Measurements from ENCODE around the gene GIMAP2.

GIMAP2 gene

DNA sequence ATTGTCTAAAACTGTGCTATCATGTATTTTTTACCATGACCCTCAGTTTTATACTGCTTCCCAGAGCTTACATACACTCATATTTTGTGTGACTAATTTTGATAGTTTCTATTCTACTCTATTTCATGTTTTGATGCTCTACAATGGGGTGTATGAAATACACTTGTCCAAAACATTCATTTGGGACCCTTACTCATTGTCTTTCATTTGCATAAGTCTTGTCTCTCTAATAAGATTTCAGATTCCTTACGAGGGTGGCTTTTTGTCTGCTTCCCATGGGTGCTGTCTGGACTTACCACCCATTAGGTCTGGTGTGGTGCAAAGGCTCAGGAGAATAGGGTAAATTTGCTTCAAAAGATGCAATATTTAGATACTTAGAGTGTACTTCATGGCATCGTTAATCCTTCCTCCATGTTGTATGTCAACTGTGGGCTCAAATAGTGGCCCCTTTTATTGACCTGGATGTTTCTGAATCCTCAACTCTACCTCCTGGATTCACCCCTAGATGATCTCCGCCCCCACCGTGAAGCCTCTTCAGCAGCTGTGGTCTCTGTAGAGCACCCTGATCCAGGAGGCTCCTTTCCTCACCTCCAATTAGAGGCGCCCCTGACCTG lies 48.1 kb downstream of the GIMAP2 start:
- no peak for DNase-seq (ENCODE audit: low read depth)

DNA sequence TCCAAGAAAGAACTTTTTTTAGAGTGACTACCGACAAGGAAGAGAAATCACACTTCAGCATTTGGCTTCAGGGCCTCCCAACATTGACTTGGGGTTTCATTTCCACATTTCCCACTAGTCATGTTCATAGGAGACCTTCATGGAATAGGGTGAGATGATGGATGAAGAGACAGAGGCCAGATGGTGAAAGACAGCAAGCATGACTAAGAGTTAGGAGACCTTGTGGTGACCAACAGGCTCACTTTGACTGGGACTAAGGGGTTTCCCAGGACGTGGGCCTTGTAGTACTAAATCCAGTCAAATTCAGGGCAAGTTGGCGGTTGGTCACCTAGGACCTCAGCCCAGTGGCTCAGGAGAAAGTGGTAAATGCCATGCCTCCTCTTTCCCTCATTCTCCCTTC lies 48.7 kb downstream of the GIMAP2 start:
- DNase-seq (ENCODE audit: low read depth): no peak

DNA sequence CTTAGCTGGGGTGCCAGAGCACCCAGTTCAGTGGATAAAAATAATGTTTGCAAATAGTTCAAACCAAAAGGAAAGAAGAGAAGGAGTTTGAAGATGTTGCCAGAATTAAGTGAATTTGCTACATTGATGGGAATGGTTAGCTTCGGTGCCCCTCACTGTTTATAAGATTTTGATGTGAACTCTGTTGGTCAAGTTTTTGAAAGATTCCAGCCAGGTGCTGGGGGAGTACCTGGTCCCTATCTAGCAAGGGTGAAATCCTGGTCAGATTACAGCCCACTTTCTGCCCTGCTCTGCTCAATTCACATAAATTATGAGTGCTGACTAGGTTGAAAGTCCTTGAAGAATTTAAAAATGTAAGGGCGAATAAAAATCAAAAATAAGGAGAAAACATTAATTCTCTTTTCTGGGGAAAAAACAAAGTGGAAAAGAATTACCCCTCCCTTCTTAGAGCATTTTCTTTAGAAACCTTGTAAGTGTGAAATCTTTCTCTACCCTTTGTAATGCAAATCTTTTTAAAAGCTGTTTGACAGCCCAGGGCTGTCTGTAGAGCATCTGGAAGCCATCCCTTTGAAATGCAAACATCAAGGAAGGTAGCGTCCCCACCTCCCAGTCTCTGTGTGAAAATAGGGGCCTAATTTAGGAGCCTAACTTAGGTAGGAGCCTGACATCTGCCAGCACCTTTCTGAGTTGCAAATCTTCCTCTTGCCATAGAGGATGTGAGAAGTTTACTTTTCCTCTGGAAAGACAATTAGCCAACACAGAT lies 50.3 kb downstream of the GIMAP2 start:
- no peak for DNase-seq (ENCODE audit: low read depth)

DNA sequence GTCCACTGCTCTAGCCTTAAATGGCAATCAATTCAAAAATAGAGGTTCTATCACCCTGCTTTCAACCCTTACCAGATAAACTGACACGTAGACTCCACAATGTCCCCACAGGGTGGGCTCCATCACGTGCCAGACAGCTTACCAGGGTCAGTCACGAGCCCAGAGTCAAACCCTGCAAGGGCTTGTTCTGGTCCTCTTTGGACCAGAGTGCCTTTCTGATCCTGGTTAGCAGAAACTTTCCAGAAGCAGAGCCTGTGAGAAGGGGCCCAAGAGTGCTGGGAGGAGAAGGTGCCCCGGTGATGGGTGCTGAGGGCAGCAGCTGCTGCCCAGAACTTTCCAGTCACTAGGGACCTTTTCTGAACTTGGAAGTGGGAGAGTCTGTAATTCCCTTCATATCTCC lies 51.4 kb downstream of the GIMAP2 start:
- DNase-seq (ENCODE audit: low read depth): no peak

DNA sequence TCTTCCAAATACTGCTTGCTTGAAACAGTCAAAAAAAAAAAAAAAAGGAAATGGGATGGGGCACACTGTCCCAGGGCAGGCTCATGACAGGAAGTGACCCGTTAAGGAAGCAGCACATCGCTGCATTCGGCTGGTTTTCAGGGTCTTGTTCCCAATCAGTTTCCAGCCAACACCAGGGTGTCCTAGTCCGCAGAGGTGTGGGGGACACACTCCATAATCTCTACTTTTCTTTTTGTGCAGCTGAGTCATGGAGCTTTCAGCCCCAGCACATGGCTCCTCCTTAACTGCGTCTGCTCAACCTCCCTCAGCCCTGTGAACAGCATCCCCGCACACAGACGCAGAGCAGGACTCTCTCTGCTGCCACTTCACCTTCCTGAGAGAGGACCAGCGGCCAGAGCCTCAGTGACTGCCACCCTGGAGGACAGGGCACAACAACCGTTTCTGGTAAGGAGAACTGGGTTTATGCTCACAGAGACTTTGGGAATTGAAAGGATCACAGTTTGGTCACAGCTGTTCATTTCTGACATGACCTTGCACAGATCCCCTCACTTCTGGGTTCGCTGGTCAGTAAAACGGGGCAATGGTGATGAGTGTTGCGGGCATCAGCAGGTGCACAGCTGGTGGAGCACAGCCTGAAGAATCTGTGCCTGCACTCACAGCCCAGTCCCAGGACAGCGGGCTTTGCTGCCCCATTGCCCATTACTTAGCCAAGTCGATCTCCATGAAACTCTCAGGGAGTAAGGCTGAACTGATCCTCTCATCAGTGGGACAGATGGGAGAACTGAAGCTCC lies 52.0 kb downstream of the GIMAP2 start, which contains the start of gene GIMAP5:
TSS of gene GIMAP5 (plus strand) at position 154 of the 791 bp plus-strand sequence. CDS start 3,467 bp downstream, outside the sequence.
- no peak for DNase-seq (ENCODE audit: low read depth)

DNA sequence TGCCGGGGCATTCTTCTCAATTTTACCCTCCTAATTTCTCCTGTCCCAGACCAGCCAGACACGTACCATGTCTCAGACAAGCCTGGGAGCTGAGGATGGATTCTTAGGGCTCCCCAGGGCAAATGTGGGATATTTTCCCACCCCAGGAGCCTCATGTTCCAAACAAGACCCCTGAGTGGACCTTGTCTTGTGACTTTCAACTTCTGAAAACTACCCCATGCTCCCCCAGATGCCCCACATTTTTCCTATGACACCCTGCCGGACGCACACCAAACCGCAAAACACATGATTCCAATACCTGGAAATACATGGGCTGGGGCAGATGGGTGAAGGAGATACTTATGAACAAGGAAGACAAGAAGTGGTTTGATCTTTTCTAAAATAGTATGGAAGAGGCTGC lies 52.6 kb downstream of the GIMAP2 start:
- DNase-seq (ENCODE audit: low read depth): no peak

DNA sequence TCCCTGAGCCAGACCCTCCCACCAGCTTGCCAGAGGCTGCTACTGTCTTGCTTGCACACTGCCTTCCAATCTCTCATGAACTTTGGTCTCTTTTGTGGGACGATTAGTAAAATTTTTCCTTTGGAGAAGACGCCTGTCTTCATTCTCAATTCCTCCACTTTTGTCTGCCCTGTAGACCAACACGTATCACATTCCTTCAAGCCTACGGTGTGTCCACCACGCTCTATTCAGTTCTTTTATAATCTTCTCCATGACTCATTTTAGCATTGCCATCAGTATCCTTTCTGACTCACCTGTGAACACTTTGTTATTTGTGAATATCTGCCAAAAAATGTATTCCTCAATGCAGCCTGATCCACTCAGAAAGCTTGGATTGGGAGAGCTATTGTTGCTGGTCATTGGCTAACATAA lies 53.1 kb downstream of the GIMAP2 start:
- DNase-seq (ENCODE audit: low read depth): no peak

DNA sequence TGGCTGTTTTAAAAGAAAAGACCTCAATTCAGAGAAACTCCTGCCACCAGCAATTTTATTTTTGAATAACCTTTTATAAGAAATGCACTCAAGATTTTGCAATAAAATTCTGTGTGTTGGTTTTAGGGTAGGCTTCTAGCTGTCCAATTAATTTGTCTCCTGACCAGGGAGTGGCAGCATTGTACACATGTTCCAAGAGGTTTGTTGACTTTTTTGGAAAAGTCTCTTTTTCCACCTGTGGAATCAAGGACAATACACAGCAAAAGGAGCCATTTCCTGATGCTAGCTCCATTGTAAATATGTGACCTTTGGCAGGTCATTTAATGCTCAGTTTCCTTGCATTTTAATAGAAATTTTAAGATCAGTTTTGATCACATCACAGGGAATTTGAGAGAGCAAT lies 53.5 kb downstream of the GIMAP2 start:
- DNase-seq (ENCODE audit: low read depth): no peak

DNA sequence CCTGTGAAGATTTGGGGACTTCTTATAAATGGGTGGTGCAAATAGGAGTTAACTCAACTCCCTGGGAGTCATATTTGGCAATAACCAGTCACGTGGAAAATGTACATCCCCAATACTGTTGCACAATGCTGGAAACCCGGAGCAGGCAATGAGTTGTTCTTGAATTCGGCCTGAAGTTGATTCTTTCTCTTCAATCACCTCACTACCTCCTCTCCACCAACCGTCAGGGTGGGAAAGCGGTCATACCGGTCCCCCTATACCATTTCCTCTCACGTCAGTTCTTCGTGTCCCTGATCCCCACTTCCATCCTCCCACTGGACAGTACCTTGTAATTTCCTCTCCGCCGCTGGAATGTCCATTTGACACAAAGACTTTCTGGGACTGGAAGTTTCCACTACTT lies 54.5 kb downstream of the GIMAP2 start:
- DNase-seq (ENCODE audit: low read depth): no peak

DNA sequence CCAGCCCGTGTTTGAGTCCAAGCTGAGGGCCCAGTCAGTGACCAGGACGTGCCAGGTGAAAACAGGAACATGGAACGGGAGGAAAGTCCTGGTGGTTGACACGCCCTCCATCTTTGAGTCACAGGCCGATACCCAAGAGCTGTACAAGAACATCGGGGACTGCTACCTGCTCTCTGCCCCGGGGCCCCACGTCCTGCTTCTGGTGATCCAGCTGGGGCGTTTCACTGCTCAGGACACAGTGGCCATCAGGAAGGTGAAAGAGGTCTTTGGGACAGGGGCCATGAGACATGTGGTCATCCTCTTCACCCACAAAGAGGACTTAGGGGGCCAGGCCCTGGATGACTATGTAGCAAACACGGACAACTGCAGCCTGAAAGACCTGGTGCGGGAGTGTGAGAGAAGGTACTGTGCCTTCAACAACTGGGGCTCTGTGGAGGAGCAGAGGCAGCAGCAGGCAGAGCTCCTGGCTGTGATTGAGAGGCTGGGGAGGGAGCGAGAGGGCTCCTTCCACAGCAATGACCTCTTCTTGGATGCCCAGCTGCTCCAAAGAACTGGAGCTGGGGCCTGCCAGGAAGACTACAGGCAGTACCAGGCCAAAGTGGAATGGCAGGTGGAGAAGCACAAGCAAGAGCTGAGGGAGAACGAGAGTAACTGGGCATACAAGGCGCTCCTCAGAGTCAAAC lies 56.9 kb downstream of the GIMAP2 start:
- no peak for DNase-seq (ENCODE audit: low read depth)

Measured in stromal cell of bone marrow (primary cell).